Right kidney (tissue), 1 donor: ENCODE measurements around the gene ARID4B.
"Not testable (repeated sequence)": the region's sequence is repeated elsewhere in the genome, so short reads cannot be mapped to it uniquely, and the experiment has no call there.

Experiments used
- DNase-seq: peaks from one replicate; pipeline ENCODE4 v3.0.0-alpha.2; 2016

Gene ARID4B

DNA sequence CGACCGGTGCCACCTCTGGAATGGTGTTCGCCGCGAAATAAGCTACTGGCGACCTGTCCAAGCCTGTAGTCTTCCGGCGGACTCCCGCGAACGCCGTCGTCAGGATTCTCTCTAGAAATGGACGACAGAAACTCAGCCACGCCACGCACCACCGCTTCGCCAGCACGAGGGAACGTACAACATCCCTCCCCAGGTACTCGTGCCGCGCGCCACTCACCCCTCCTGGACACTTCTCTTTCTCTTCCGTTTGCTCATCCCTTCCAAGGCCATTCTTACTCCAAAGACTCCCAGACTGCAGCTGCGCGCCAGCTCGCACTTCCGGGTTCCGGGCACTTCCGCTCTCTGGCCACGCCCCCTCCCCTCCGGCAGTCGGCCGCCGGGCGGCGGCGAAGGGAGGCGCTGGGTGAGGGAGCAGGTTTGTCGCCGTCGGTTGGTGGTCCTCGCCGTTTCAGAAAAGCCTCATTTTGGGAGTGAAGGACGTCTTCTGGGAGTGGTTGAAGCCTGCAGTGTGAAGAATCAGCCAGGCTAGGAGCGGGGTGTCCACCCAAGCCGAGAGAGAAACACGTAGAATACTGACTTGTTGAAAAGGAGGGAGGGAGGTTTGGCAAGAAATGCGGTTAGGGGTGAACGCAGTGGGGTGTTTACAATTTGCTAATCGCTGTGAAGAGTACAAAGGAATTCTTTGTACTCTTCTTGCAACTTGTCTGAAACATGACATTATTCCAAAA lies 166.9 kb downstream of the ARID4B start, which contains the start of gene RBM34:
TSS of gene RBM34 (minus strand) at position 294 of the 728 bp plus-strand sequence. CDS start at position 270, 24 bp downstream.
- DNase-seq, result peak; percentile 95

DNA sequence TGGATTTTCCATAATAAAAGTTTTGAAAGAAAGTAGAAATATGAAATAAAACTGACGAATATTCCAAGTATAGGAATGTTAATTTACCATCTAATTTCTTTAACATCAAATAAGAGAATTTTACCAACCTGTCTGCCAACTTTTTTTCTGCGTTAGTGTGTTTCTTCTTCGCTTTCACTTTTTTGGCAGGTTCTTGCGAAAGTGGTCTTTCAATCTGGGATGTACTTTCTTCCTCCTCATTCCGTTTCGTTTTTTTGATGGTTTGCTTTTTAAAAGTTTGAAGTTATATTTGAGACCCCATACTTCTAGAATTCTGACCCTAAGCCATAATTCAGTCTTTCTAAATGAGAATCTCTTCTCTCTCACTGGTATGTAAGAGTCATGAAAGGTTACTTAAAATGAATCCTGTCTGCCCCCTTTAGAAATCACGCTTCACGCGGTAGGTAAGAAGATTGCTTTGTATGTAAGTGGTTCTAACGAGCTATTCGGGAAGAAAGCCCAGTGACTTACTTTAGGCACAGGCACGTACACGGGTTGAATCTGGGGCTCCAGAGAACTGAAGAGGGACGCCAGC lies 167.5 kb downstream of the ARID4B start:
- DNase-seq, result no peak

DNA sequence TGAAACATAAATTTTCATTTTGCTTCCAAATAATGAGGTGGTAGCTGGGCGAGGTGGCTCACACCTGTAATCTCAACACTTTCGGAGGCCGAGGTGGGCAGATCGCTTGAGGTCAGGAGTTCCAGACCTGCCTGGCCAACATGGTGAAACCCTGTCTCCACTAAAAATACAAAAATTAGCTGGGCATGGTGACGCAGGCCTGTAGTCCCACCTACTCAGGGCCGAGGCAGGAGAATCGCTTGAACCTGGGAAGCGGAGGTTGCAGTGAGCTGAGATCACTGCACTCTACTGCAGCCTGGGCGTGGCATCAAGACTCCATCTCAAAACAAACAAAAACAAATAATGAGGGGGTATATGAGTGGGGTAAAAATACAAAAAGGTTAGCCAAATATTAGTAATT lies 168.0 kb downstream of the ARID4B start:
- DNase-seq, result not testable (repeated sequence)

DNA sequence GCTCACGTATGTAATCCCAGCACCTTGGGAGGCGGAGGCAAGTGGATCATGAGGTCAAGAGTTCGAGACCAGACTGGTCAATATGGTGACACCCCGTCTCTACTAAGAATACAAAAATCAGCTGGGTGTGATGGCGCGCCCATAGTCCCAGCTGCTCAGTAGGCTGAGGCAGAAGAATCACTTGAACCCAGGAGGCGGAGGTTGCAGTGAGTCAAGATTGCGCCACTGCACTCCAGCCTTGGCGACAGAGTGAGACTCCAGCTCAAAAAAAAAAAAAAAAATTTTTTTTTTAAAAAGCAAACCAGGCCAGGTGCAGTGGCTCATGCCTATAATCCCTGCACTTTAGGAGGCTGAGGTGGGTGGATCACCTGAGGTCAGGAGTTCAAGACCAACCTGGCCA lies 168.7 kb downstream of the ARID4B start:
- not testable (repeated sequence) for DNase-seq

DNA sequence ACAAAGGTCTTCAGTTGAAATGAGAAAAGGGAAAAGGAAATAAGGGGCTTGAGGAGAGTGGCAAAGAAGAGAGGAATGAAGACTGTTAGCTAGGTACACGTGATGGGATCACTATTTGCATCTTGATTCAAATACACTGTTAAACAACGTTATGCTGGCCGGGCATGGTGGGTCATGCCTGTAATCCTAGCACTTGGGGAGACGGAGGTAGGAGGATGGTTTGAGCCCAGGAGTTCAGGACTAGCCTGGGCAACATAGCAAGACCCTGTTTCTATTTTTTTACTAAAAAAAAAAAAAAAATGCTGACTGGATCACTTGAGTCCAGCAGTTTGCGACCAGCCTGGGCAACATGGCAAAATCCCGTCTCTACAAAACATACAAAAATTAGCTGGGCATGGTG lies 169.3 kb downstream of the ARID4B start:
- no peak for DNase-seq

DNA sequence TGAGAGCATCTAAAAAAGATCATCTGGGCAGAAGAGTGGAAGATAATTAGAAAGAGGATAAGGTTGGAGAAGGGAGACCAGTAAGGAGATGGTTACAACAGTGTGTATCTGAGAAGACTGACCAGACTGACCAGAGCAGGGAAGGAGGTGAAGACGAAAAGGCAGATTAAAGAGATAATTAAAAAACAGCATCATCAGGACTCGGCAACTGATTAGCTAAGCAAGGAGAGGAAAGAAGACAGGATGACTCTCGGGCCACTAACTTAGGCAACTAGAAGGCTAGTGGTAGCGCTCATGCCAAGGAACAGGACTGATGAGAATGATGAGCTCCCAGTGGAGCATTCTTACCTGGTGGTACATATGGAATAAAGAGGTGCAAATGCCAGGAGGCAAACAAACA lies 170.8 kb downstream of the ARID4B start:
- DNase-seq, result no peak

DNA sequence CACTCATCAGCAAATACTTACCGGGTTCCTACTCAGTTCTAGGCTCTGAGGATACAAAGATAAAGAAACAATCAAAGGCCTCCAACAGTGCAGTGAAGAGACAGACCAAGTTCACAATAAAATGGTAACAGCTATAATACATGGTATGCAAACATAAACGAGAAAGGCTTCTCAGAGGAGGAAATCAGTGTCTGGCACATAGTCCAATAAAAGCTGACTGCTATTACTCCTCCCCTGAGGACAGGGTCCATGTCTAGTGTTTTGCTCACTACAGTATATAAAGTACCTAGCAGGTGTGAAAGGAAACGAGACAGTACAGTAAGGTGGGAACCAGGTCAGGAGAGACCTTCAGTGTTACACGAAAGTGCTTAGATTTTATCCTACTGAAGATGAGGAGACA lies 171.2 kb downstream of the ARID4B start:
- DNase-seq, result no peak

DNA sequence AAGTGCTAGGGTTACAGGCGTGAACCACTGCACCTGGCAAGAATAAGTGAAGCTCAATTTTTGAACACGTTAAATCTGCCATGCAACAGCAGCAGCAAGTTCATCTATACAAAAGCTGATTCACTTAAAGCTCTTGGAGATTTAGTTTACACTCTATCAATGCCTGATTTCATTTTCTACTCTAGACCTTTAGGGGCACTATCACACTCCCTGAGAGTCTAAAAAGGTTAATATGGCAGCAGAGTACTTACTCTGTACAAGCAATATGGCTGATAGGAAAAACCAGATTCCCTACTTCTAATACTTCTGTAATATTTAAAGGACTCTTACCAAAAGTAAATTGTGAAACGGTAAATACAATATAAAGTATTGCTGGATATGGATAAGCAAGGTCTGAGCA lies 171.7 kb downstream of the ARID4B start:
- no peak for DNase-seq

DNA sequence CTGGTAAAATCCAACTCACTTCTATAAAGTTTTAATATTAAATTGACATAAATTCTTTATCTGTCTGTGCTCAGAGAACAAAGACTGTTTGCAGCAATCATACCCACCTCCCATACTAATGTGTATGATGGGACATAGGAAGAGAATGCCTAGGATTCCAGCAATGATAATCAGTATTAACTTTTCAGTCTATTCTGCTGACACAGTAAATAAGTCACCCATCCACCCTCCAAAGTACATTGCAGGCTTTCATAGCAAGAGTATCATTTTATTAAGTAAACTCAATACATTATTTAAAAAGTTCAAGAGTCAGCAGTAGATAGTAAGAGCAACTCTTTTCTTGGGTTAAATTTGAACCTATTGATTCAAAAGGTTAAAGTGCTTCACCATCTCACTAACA lies 175.7 kb downstream of the ARID4B start:
- no peak for DNase-seq

DNA sequence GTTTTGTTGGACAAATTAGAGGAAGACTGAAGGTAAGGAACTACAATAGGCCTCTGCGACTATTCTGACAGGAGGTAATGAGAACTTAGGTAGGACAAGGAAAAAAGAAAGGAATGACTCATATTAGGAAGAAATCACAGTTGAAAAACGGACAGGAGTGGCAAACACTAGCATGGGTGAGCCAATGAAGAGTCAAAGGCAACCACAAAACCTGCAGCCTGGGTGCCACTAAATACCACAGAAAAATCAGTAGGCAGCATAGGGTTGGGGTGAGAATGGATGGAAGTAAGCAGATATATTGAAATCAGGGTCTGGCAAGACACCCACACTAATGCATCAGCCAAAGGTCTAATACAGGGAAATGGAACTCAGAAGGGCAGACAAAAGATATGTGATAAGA lies 176.9 kb downstream of the ARID4B start:
- DNase-seq, result no peak

DNA sequence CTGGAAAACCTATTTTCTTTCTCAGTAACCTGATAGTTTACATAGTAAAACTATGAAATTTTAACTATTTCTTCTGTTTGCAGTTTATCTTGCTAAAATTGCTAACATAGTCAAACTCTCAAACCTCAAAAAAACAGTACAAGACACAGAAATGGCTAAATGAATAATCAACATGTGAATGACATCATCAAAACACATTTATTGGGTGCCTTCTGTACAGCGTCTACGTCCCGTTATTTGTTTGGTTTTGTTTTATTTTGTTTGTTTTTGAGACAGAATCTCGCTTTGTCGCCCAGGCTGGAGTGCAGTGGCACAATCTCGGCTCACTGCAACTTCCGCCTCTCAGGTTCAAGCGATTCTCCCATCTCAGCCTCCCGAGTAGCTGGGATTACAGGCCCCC lies 178.2 kb downstream of the ARID4B start:
- no peak for DNase-seq

DNA sequence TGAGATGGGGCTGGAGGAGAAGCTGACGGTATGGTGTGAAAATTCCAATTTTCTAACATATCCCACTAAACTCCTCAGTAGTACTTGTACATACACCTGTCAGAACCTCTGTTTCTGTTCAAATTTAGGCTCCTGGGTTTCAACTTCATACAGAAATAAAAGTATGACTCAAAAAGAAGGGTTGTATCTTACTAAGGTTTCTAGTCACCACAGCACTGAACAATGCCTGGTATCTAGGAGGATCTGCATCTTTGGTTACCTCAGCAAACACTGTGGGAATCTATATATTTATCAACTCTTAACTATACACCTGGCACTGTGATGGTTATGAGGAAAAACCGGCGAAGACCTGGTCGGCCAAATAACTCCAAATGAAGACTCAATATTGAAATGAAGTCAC lies 180.7 kb downstream of the ARID4B start:
- DNase-seq, result no peak

DNA sequence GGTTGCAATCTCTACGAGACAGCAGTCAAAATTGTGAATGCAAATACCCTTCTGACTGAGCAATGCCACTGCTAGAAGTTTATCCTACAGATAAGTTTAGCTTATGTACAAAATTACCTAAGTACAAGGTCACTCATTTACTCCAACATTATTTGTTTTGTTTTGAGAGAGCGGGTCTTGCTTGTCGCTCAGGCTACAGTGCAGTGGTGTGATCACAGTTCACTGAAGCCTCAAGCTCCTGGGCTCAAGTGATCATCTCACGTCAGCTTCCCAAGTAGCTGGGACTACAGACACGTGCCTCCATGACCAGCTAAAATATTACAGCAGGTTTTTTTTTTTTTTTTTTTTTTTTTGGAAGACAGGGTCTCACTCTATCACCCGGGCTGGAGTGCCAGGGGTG lies 182.3 kb downstream of the ARID4B start:
- DNase-seq, result no peak

DNA sequence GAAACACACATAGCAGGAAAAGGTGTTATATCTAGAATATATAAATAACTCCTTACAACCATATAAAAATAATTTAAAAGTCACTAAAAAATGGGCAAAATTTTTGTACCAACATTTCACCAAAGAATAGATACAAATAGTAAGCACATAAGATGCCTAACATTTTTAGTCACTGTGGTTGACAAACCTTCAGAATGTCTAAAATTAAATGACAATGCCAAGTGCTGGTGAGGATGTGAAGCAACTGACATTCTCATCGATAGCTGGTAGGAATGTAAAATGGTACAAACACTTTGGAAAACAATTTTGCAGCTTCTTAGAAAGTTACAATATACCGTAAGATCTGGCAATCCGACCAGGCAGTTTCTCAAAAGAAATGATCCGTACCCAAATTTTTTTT lies 185.0 kb downstream of the ARID4B start:
- no peak for DNase-seq

DNA sequence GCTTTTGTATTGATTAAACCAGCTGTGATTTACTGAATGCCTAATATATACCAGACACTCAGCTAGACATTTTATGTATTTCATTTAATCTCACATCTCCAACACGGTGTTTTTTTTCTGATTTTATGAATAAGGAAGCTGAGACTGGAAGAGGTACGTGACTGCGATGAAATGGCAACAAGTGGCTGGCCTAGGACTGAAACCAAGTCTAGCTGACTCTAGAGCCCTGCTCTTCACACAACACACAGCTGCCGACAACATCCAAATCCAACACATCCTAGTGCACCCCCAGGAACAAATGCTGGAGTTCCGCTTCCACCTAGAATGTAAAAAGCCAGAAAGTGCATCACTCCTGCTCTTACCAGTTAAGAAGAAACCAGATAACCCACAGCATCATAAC lies 188.7 kb downstream of the ARID4B start:
- no peak for DNase-seq

DNA sequence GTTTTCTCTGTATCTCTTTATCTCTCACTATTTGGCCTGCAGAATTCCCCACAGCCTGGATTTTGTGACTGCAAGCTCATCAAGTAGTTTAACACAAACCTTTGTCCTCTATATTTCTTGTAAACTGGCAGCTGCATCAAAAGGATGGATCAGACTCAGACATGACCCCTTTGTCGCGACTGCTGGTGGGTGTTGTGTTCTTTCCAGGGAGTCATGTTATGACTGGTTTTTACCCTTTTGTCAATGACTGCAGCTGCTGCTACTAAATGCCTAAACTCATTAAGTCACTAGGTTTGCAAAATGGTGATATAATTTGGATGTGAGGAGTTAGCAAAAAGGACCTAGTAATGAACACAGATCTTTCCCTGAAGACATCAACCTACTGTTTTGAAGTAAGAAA lies 189.2 kb downstream of the ARID4B start:
- no peak for DNase-seq

DNA sequence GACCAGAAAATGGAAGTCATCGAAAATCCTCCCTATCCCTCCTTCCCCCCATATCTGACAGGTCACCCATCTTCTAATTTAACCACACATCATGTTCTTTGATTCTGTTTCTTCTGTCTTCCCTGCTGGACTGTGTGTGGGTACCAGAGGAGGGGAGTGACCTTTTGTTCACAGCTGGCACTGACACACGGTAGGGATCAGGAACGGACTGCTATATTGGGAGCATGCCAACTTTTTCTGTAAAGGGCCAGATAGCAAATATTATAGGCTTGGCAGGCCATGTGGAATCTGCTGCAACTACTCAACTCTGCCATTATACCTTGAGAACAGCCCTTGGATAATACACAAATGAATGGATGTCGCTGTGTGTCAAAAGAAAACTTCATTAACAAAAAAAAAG lies 191.9 kb downstream of the ARID4B start:
- DNase-seq, result no peak

DNA sequence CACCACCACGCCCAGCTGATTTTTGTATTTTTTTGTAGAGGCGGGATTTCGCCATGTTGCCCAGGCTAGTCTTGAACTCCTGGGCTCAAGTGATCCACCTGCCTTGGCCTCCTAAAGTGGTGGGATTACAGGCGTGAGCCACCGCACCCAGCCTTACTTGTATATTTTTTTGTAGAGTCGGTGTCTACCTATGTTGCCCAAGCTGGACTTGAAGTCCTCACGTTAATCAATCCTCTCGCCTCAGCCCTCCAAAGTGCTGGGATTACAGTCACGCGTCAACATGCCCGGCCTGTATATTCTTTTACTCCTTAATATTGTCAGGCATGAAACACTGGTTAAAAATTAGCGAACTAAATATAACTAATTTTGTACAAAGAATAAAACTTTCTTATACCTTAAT lies 193.8 kb downstream of the ARID4B start:
- no peak for DNase-seq

DNA sequence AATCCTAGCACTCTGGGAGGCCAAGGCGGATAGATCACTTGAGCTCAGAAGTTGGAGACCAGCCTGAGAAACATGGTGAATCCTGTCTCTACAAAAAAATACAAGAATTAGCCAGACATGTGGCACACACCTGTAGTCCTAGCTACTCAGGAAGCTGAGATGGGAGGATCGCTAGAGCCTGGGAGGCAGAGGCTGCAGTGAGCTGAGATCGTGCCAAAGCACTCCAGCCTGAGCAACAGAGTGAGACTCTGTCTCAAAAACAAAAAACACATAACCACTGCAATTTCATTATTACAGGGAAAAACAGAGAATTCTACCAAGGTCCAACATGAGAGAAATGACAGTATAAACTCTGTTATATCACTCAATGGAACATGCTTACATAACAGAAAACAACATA lies 194.9 kb downstream of the ARID4B start:
- no peak for DNase-seq

DNA sequence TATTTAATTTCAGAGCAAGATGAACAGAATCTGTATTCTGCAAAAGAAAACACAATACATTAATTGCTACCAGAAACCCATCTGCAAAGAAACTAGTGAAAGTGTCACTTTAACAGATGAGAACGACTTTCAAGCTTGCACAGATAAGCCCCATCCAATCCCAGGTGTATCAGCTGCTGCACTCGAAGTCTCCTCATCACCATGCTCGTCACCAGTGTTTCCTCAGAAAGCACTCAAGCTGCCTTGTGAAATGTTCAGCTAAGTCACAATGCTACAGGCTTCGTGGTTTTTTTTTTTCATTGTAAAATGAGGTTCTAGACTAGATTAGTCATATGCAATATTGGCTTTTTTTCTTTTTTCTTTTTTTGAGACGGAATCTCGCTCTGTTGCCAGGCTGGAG lies 196.0 kb downstream of the ARID4B start:
- no peak for DNase-seq

DNA sequence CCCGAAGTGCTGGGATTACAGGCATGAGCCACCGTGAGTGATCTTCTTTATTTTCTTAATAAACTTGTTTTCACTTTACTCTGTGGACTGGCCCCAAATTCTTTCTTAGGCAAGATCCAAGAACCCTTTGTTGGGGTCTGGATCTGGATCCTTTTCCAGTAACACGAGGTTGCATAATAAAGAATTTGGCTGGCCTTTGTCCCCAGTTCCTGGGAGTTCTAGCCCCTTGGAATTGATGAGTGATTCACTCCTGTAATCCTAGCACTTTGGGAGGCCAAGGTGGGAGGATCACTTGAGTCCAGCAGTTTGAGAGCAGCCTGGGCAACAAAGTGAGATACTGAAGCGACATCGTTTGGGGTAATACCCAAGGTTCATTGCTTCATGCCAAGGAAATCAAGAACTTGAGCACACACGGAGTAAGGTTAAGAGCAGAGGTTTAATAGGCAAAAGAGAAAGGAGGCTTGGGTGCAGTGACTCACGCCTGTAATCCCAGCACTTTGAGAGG lies 197.2 kb downstream of the ARID4B start:
- no peak for DNase-seq

DNA sequence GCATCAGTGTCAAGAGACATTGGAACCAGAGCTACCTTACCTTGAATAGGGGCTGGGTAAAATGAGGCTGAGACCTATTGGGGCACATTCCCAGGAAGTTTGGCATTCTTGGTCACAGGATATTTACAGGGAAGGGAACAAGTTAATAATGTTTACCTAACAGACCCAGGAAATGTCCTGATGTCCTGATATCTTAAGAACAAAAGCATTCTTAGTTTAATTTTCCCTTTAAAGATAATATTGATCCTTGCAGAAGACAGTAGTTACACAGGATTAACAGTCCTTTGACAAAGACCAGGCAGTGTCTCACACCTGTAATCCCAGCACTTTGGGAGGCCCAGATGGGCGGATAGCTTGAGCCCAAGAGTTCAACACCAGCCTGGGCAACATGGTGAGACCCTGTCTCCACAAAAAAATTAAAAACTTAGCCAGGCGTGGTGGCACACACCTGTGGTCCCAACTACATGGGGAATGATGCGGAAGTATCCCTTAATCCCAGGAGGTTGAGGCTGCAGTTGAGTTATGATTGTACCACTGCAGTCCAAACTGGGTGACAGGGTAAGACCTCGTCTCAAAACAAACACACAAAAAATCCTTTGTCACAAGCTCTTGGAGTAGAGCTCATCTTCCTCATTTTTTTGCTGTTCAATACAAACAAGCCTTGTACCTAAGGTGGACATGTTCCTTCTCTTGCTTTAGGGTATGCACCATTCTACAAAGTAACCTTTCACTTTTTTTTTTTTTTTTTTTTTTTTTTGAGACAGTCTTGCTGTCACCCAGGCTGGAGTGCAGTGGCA lies 198.0 kb downstream of the ARID4B start:
- no peak for DNase-seq
